HEK293 (cell line): ENCODE measurements around the gene CRB2.

Source experiments
- CTCF ChIA-PET: fragments of 350-600 bp; formaldehyde crosslinking; extraction: SDS; loops from one replicate; lab custom pipeline; 2021; ENCODE audit warnings: antibody characterized with exemption; lab: Yijun Ruan, JAX
- POLR2A ChIA-PET: fragments of 300-600 bp; formaldehyde crosslinking; extraction: SDS; loops from one replicate; lab custom pipeline; 2020; ENCODE audit warnings: antibody characterized with exemption, inconsistent platforms; lab: Yijun Ruan, JAX
- H3K27ac ChIP-seq: fragments of 200-500 bp; sonication (Bioruptor generic); 2 replicates; pipeline ENCODE4 v1.5.1; 2014; ENCODE audit warnings: low read depth, low read length, control low read depth, inconsistent platforms; ENCODE audit errors: extremely low read depth
- H3K36me3 ChIP-seq, 2 experiments: fragments of 200-500 bp in 1 of 2; sonication (Bioruptor generic) in 1 of 2; 1 replicate in 1 of 2; 2 replicates in 1 of 2; pipeline ENCODE4 v1.5.1; 2014 to 2017; ENCODE audit warnings: inconsistent platforms in 2 of 2, low read length in 2 of 2; ENCODE audit not compliant: control insufficient read depth in 2 of 2, insufficient read depth in 1 of 2
- H3K4me1 ChIP-seq: fragments of 200-500 bp; sonication (Bioruptor generic); 2 replicates; pipeline ENCODE4 v1.5.1; 2014; ENCODE audit warnings: mild to moderate bottlenecking, low read length, inconsistent platforms; ENCODE audit not compliant: control insufficient read depth, insufficient read depth
- H3K4me3 ChIP-seq: 2 replicates; pipeline ENCODE4 v1.5.1; 2011; ENCODE audit warnings: low read depth, mild to moderate bottlenecking, control low read depth, low read length, moderate library complexity
- H3K9me3 ChIP-seq: fragments of 200-500 bp; sonication (Bioruptor generic); 2 replicates; pipeline ENCODE4 v1.5.1; 2014; ENCODE audit warnings: low read depth, low read length, inconsistent platforms; ENCODE audit not compliant: control insufficient read depth, insufficient read depth
- GLI4 ChIP-seq: fragments of 450-650 bp; formaldehyde crosslinking; IDR thresholded peaks from 2 replicates; pipeline ENCODE4 v1.5.1; 2016; ENCODE audit warnings: missing biosample characterization, missing genetic modification characterization
- RBAK ChIP-seq: fragments of 450-650 bp; formaldehyde crosslinking; IDR thresholded peaks from 2 replicates; pipeline ENCODE4 v1.5.1; 2016; ENCODE audit warnings: missing biosample characterization, missing genetic modification characterization
- SP3 ChIP-seq: fragments of 450-650 bp; formaldehyde crosslinking; IDR thresholded peaks from 2 replicates; pipeline ENCODE4 v1.5.1; 2016; ENCODE audit warnings: missing biosample characterization, missing genetic modification characterization
- ZNF175 ChIP-seq: fragments of 450-650 bp; formaldehyde crosslinking; IDR thresholded peaks from 2 replicates; pipeline ENCODE4 v1.5.1; 2016; ENCODE audit warnings: missing biosample characterization, missing genetic modification characterization
- ZNF239 ChIP-seq: fragments of 450-650 bp; formaldehyde crosslinking; IDR thresholded peaks from 2 replicates; pipeline ENCODE4 v1.5.1; 2016; ENCODE audit warnings: missing biosample characterization, missing genetic modification characterization
- ZNF248 ChIP-seq: fragments of 450-650 bp; formaldehyde crosslinking; IDR thresholded peaks from 2 replicates; pipeline ENCODE4 v1.5.1; 2017; ENCODE audit warnings: missing biosample characterization, missing genetic modification characterization
- ZNF311 ChIP-seq: fragments of 450-650 bp; formaldehyde crosslinking; IDR thresholded peaks from 2 replicates; pipeline ENCODE4 v1.5.1; 2017; ENCODE audit warnings: missing biosample characterization, missing genetic modification characterization, borderline replicate concordance
- ZNF335 ChIP-seq: fragments of 450-650 bp; formaldehyde crosslinking; conservative IDR thresholded peaks from 2 replicates; pipeline ENCODE4 v1.5.1; 2016; ENCODE audit warnings: missing biosample characterization, missing genetic modification characterization
- ZNF473 ChIP-seq: fragments of 450-650 bp; formaldehyde crosslinking; IDR thresholded peaks from 2 replicates; pipeline ENCODE4 v1.5.1; 2017; ENCODE audit warnings: missing biosample characterization, missing genetic modification characterization
- ZNF514 ChIP-seq: fragments of 450-650 bp; formaldehyde crosslinking; IDR thresholded peaks from 2 replicates; pipeline ENCODE4 v1.5.1; 2016; ENCODE audit warnings: missing biosample characterization, missing genetic modification characterization
- ZNF548 ChIP-seq: fragments of 450-650 bp; formaldehyde crosslinking; IDR thresholded peaks from 2 replicates; pipeline ENCODE4 v1.5.1; 2016; ENCODE audit warnings: missing biosample characterization, missing genetic modification characterization
- ZNF658 ChIP-seq: fragments of 450-650 bp; formaldehyde crosslinking; IDR thresholded peaks from 2 replicates; pipeline ENCODE4; 2016; ENCODE audit warnings: missing biosample characterization, missing genetic modification characterization
- TF ChIP-seq, protein P1 (sequence below): fragments of 450-650 bp; formaldehyde crosslinking; IDR thresholded peaks from 2 replicates; pipeline ENCODE4 v1.5.1; 2016; ENCODE audit warnings: missing biosample characterization, missing genetic modification characterization, low read depth
- TF ChIP-seq, protein P2 (sequence below): fragments of 450-650 bp; IDR thresholded peaks from 2 replicates; pipeline ENCODE4 v1.5.1; 2018; ENCODE audit warnings: missing biosample characterization, mild to moderate bottlenecking, missing genetic modification characterization
- TF ChIP-seq, protein P3 (sequence below): fragments of 450-650 bp; formaldehyde crosslinking; IDR thresholded peaks from 2 replicates; pipeline ENCODE4 v1.5.1; 2016; ENCODE audit warnings: missing biosample characterization, missing genetic modification characterization
- TF ChIP-seq, protein P4 (sequence below): fragments of 450-650 bp; formaldehyde crosslinking; conservative IDR thresholded peaks from 2 replicates; pipeline ENCODE4 v1.5.1; 2016; ENCODE audit warnings: low read depth, missing biosample characterization, missing genetic modification characterization

Gene CRB2

DNA sequence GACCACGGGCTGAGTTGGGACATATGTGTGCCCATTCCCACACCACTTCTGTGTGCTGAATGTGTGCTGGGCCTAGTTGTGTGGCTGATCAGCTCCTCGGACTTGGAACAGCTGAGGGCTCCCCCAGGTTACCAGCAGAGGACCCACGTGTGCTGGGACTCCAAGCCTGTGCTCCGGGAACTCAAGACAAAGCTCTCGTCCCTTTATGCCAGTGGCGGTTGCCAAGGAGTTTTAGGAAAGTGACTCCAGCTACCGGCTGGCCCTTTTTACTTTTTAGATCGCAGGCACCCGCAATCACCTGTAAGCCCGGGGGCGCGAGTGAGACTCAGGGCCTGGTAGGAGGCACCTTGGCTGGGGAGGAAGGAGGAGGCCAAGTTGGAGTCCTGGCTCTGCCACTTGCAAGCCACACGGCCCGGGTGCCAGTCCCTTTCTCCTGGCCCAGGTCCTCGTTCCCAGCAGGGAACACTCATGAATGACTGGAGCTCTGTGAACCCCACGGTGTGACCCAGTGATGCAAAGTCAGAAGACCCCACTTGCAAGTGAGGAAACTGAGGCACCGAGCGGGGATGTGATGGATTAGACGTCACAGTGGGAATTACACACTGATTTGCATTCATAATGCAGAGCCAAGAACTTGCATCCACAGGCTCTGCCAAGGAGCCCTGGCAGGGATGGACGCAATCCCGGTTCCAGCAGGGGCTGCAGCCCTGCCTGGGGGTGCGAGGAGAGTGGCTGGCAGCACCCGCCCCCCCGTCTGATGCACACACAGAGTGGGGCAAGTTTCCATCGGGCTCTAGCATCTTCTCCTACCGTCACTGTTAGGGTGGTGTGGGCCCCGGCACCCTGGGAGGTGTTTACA, 26.9 kb downstream of the CRB2 start (continued):
- TF ChIP-seq, protein P1, sequence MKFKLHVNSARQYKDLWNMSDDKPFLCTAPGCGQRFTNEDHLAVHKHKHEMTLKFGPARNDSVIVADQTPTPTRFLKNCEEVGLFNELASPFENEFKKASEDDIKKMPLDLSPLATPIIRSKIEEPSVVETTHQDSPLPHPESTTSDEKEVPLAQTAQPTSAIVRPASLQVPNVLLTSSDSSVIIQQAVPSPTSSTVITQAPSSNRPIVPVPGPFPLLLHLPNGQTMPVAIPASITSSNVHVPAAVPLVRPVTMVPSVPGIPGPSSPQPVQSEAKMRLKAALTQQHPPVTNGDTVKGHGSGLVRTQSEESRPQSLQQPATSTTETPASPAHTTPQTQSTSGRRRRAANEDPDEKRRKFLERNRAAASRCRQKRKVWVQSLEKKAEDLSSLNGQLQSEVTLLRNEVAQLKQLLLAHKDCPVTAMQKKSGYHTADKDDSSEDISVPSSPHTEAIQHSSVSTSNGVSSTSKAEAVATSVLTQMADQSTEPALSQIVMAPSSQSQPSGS (tag by site-specific recombination): no peak
- no peak for TF ChIP-seq ZNF248 (tag by site-specific recombination)
- TF ChIP-seq, all 188 proteins: peak for 0

DNA sequence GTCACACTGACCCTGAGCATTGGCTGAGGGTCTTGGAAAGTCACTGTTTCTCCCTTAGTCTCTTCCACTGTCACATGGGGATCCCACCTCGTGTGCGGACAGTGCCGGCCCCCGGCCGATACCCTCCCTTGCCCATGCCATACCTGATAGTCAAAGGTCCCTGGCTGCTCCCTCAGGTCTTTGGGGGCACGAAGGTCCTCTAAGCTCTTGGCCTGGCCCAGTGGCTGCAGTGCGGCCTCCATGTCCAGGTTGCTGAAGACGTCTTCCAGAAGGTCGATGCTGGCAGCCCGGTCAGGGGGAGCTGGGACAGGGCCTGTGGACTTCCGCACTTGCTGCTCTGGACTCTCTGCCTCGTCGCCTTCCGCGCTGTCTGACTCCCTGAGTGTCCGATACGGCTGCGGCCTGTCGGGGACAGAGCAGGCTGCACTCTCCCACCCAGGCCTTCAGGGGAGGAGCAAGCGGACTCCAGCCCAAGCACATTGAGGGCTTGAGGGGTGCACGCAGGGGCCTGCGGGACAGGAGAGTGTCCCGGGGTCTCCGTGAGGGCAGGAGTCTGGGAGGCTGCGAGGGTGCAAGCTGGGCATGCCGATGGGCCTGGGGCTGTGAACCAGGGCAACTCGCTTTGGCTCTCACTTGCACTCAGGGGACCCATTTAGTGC, 27.6 kb downstream of the CRB2 start:
- CTCF ChIA-PET: interaction anchor here (2.3 to 3.5 kb wide), 2 partner anchors 16 to 28 kb away, joined by 9 to 106 read pairs; partner anchors contain the start of gene CRB2
- no peaks in the 10 kb centered on the region for H3K36me3 ChIP-seq
- no peak for TF ChIP-seq GLI4
- TF ChIP-seq, protein P2, sequence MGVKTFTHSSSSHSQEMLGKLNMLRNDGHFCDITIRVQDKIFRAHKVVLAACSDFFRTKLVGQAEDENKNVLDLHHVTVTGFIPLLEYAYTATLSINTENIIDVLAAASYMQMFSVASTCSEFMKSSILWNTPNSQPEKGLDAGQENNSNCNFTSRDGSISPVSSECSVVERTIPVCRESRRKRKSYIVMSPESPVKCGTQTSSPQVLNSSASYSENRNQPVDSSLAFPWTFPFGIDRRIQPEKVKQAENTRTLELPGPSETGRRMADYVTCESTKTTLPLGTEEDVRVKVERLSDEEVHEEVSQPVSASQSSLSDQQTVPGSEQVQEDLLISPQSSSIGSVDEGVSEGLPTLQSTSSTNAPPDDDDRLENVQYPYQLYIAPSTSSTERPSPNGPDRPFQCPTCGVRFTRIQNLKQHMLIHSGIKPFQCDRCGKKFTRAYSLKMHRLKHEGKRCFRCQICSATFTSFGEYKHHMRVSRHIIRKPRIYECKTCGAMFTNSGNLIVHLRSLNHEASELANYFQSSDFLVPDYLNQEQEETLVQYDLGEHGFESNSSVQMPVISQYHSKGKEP (tag by site-specific recombination): no peak
- H3K27ac ChIP-seq: no peak overlapping the region
- POLR2A ChIA-PET: interaction anchor here (1.6 kb wide), 1 partner anchor 29 kb away, joined by 3 read pairs; no protein-coding TSS in a partner anchor
- no peak overlapping the region for H3K4me3 ChIP-seq
- no peaks in the 10 kb centered on the region for H3K9me3 ChIP-seq
- H3K4me1 ChIP-seq: no peaks in the 10 kb centered on the region

DNA sequence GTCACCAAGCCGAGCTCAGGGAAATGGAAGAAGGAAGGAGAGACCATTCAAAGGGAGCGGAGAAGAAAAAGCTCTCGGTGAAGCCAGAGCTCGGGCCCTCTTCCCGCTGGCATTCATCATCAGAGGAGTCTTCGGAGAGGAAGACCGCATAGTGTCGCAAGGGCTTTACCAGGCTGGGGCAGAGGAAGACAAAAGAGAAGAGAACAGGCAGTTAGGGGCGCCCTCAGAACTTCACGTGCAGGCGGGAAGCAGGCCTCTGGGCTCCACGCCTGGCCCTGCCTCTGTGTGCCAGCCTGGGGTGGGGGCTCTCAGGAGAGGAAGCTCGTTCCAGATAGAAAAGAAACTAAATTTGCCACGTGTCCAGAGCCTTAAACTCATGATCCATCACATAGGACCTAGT, 31.7 kb downstream of the CRB2 start:
- Histone ChIP-seq H3K9me3 (no peaks in the 10 kb centered on the region), H3K27ac (no peak overlapping the region), H3K4me1 (no peaks in the 10 kb centered on the region), H3K4me3 (no peak overlapping the region), H3K36me3 (no peaks in the 10 kb centered on the region)
- TF ChIP-seq ZNF473 (tag by site-specific recombination) (no peak), ZNF311 (no peak)
- POLR2A ChIA-PET: interaction anchor here (0.7 kb wide), 1 partner anchor 544 kb away, joined by 6 read pairs; no protein-coding TSS in a partner anchor
- CTCF ChIA-PET: interaction anchor here (0.7 to 2.2 kb wide), 7 partner anchors 12 to 395 kb away, joined by 3 to 30 read pairs (median 5); partner anchors contain the start of gene CRB2

DNA sequence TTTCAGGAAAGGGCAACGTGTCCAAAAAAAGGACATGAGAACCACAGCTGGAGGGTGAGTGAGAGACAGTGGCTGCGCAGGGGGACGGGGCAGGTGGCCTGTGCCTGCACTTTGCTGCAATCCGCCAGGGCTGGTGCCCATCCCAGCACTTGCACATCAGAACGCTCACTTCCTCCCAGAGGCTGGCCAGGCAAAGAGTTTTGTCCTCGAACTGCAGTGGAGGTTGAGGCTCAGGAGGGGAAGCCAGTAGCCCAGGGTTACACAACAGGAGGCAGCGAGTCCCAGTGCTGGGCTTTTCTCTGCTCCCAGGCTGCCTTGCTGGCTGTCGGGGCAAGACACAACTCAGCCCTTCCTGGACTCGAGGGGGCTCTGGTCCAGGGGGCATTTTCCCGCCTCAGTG, 33.1 kb downstream of the CRB2 start:
- Histone ChIP-seq H3K27ac (no peak overlapping the region), H3K9me3 (no peaks in the 10 kb centered on the region), H3K4me3 (no peak overlapping the region), H3K36me3 (no peaks in the 10 kb centered on the region), H3K4me1 (no peaks in the 10 kb centered on the region)
- ChIA-PET CTCF (interaction anchor here (0.7 to 2.2 kb wide), 4 partner anchors 35 to 288 kb away, joined by 3 to 30 read pairs (median 6); partner anchors contain the start of gene CRB2), POLR2A (interaction anchor here (0.5 kb wide), 1 partner anchor 9 kb away, joined by 3 read pairs; no protein-coding TSS in a partner anchor)
- TF ChIP-seq ZNF239: no peak
- no peak for TF ChIP-seq ZNF335
- TF ChIP-seq ZNF473 (tag by site-specific recombination): no peak
- TF ChIP-seq ZNF548 (tag by site-specific recombination): no peak
- TF ChIP-seq, protein P3, sequence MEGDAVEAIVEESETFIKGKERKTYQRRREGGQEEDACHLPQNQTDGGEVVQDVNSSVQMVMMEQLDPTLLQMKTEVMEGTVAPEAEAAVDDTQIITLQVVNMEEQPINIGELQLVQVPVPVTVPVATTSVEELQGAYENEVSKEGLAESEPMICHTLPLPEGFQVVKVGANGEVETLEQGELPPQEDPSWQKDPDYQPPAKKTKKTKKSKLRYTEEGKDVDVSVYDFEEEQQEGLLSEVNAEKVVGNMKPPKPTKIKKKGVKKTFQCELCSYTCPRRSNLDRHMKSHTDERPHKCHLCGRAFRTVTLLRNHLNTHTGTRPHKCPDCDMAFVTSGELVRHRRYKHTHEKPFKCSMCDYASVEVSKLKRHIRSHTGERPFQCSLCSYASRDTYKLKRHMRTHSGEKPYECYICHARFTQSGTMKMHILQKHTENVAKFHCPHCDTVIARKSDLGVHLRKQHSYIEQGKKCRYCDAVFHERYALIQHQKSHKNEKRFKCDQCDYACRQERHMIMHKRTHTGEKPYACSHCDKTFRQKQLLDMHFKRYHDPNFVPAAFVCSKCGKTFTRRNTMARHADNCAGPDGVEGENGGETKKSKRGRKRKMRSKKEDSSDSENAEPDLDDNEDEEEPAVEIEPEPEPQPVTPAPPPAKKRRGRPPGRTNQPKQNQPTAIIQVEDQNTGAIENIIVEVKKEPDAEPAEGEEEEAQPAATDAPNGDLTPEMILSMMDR (tag by site-specific recombination): no peak
- TF ChIP-seq SP3 (tag by site-specific recombination): no peak
- TF ChIP-seq RBAK (tag by site-specific recombination): no peak
- TF ChIP-seq ZNF658 (tag by site-specific recombination): no peak
- no peak for TF ChIP-seq ZNF514 (tag by site-specific recombination)
- TF ChIP-seq ZNF175 (tag by site-specific recombination): no peak
- TF ChIP-seq, protein P4, sequence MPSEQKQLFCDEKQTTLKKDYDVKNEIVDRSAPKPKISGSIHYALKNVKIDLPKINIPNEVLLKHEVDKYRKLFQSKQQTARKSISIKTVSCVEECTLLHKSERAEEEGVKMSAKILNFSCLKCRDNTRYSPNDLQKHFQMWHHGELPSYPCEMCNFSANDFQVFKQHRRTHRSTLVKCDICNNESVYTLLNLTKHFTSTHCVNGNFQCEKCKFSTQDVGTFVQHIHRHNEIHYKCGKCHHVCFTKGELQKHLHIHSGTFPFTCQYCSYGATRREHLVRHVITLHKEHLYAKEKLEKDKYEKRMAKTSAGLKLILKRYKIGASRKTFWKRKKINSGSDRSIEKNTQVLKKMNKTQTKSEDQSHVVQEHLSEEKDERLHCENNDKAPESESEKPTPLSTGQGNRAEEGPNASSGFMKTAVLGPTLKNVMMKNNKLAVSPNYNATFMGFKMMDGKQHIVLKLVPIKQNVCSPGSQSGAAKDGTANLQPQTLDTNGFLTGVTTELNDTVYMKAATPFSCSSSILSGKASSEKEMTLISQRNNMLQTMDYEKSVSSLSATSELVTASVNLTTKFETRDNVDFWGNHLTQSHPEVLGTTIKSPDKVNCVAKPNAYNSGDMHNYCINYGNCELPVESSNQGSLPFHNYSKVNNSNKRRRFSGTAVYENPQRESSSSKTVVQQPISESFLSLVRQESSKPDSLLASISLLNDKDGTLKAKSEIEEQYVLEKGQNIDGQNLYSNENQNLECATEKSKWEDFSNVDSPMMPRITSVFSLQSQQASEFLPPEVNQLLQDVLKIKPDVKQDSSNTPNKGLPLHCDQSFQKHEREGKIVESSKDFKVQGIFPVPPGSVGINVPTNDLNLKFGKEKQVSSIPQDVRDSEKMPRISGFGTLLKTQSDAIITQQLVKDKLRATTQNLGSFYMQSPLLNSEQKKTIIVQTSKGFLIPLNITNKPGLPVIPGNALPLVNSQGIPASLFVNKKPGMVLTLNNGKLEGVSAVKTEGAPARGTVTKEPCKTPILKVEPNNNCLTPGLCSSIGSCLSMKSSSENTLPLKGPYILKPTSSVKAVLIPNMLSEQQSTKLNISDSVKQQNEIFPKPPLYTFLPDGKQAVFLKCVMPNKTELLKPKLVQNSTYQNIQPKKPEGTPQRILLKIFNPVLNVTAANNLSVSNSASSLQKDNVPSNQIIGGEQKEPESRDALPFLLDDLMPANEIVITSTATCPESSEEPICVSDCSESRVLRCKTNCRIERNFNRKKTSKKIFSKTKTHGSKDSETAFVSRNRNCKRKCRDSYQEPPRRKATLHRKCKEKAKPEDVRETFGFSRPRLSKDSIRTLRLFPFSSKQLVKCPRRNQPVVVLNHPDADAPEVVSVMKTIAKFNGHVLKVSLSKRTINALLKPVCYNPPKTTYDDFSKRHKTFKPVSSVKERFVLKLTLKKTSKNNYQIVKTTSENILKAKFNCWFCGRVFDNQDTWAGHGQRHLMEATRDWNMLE (tag by site-specific recombination): no peak
